GM23338 (cell line): ENCODE measurements around the gene MEN1. TPM values are rescaled to one million over a fixed set of nuclear protein-coding genes. Genes with fewer than 3 reads are reported as not detected.

ENCODE experiments used
- ATAC-seq: fragments of 200-7000 bp; cut with Tn5 transposase; 3 replicates; pipeline ENCODE4 v1.9.1; 2020
- DNase-seq: peaks from one replicate; pipeline ENCODE4 v3.0.0-alpha.2; 2015; ENCODE audit warnings: low spot score
- H2AFZ ChIP-seq: fragments of 200-600 bp; sonication (generic); 2 replicates; pipeline ENCODE4 v1.8.0; 2016; ENCODE audit warnings: antibody characterized with exemption, mild to moderate bottlenecking, moderate library complexity
- H3F3A ChIP-seq: fragments of 200-600 bp; sonication (generic); replicated peaks from 2 replicates; pipeline ENCODE4 v1.8.0; 2017; ENCODE audit warnings: antibody characterized with exemption, mixed run types, low read depth
- H3K27ac ChIP-seq: fragments of 200-600 bp; sonication (generic); 2 replicates; pipeline ENCODE4 v1.6.1; 2016; ENCODE audit warnings: low read depth
- H3K27me3 ChIP-seq: fragments of 200-600 bp; sonication (generic); 2 replicates; pipeline ENCODE4 v1.8.0; 2016; ENCODE audit warnings: mild to moderate bottlenecking, mixed run types, moderate library complexity; ENCODE audit not compliant: insufficient read depth
- H3K36me3 ChIP-seq: fragments of 200-600 bp; sonication (generic); 2 replicates; pipeline ENCODE4 v1.8.0; 2016; ENCODE audit warnings: mild to moderate bottlenecking; ENCODE audit not compliant: insufficient read depth
- H3K4me1 ChIP-seq: fragments of 200-600 bp; sonication (generic); 2 replicates; pipeline ENCODE4 v1.8.0; 2016; ENCODE audit warnings: mild to moderate bottlenecking, moderate library complexity; ENCODE audit not compliant: insufficient read depth
- H3K4me2 ChIP-seq: fragments of 200-600 bp; sonication (generic); 2 replicates; pipeline ENCODE4 v1.7.1; 2017; ENCODE audit warnings: mixed run types
- H3K4me3 ChIP-seq: fragments of 200-600 bp; sonication (generic); 2 replicates; pipeline ENCODE4 v1.6.1; 2016; ENCODE audit warnings: mixed run types
- H3K79me2 ChIP-seq: fragments of 200-600 bp; sonication (generic); replicated peaks from 2 replicates; pipeline ENCODE4 v1.8.0; 2017; ENCODE audit warnings: mild to moderate bottlenecking; ENCODE audit not compliant: insufficient read depth
- H3K9me2 ChIP-seq: fragments of 200-600 bp; sonication (generic); 2 replicates; pipeline ENCODE4 v1.8.0; 2017; ENCODE audit not compliant: insufficient read depth
- H4K20me1 ChIP-seq: fragments of 200-600 bp; sonication (generic); replicated peaks from 2 replicates; pipeline ENCODE4 v1.8.0; 2017; ENCODE audit warnings: mild to moderate bottlenecking; ENCODE audit not compliant: insufficient read depth
- H3K27ac Mint-ChIP-seq: 2 replicates; pipeline ENCODE4 v1.8.0; 2020; ENCODE audit warnings: inconsistent platforms, mild to moderate bottlenecking, moderate library complexity, mixed read lengths
- H3K27me3 Mint-ChIP-seq: 3 replicates; pipeline ENCODE4 v1.8.0; 2022; ENCODE audit warnings: low read depth, mild to moderate bottlenecking, moderate library complexity, mixed read lengths, inconsistent platforms; ENCODE audit not compliant: insufficient read depth, poor library complexity
- H3K36me3 Mint-ChIP-seq: 3 replicates; pipeline ENCODE4 v1.8.0; 2021; ENCODE audit warnings: low read depth, mild to moderate bottlenecking, inconsistent platforms, moderate library complexity, mixed read lengths
- H3K4me1 Mint-ChIP-seq: 3 replicates; pipeline ENCODE4 v1.8.0; 2020; ENCODE audit warnings: mild to moderate bottlenecking, inconsistent platforms, mixed read lengths
- H3K4me3 Mint-ChIP-seq: 3 replicates; pipeline ENCODE4 v1.8.0; 2021; ENCODE audit warnings: moderate library complexity, mild to moderate bottlenecking, inconsistent platforms, mixed read lengths
- H3K9me3 Mint-ChIP-seq: 3 replicates; pipeline ENCODE4 v1.8.0; 2020; ENCODE audit warnings: moderate library complexity, mild to moderate bottlenecking, inconsistent platforms, mixed read lengths
- CREB1 ChIP-seq: fragments of 250-450 bp; sonication (Bioruptor Pico); IDR thresholded peaks from 2 replicates; pipeline ENCODE4 v1.5.0; 2020; ENCODE audit warnings: low read depth, mild to moderate bottlenecking, moderate library complexity
- EZH2phosphoT487 ChIP-seq: fragments of 200-600 bp; sonication (generic); IDR thresholded peaks from one replicate; pipeline ENCODE4 v1.8.1; 2018; ENCODE audit warnings: antibody characterized with exemption; ENCODE audit not compliant: unreplicated experiment
- JUNB ChIP-seq: IDR thresholded peaks from one replicate; pipeline ENCODE4 v1.6.1; 2016; ENCODE audit warnings: antibody characterized with exemption; ENCODE audit not compliant: unreplicated experiment
- NANOG ChIP-seq: IDR thresholded peaks from 2 replicates; pipeline ENCODE4 v1.6.1; 2016; ENCODE audit warnings: antibody characterized with exemption, borderline replicate concordance
- POLR2AphosphoS5 ChIP-seq: IDR thresholded peaks from 2 replicates; pipeline ENCODE4 v1.6.1; 2016; ENCODE audit warnings: antibody characterized with exemption, low read depth
- ZNF114 ChIP-seq: fragments of 250-450 bp; sonication (Bioruptor Pico); IDR thresholded peaks from 2 replicates; pipeline ENCODE4 v1.5.0; 2020; ENCODE audit warnings: mild to moderate bottlenecking, moderate library complexity
- ZNF331 ChIP-seq: fragments of 250-450 bp; sonication (Bioruptor Pico); IDR thresholded peaks from 2 replicates; pipeline ENCODE4 v1.5.0; 2020; ENCODE audit warnings: low read depth, mild to moderate bottlenecking, moderate library complexity
- polyA plus RNA-seq: library from polyadenylated mRNA; unstranded; fragments of >200 nt; fragmentation: Nextera tagmentation; extraction: Ambion mirVana; gene quantifications from 2 replicates; pipeline ENCODE4 v1.2.1, GENCODE V29; 2016
- total RNA-seq: library from RNA; depleted of rRNA; stranded (reverse); fragments of >200 nt; shearing (Covaris generic); gene quantifications from 2 replicates; pipeline ENCODE4 v1.2.3, GENCODE V29; 2014
- TF ChIP-seq, protein P1 (sequence below): IDR thresholded peaks from one replicate; pipeline ENCODE4 v1.6.1; 2018; ENCODE audit warnings: antibody characterized with exemption; ENCODE audit not compliant: unreplicated experiment
- TF ChIP-seq, protein P2 (sequence below): IDR thresholded peaks from 2 replicates; pipeline ENCODE4 v1.6.1; 2016; ENCODE audit warnings: antibody characterized with exemption
- TF ChIP-seq, protein P3 (sequence below), 2 experiments: fragments of 200-600 bp in 1 of 2; sonication (generic) in 1 of 2; conservative IDR thresholded peaks; 2 replicates each; pipeline versions ENCODE4 v1.5.1 to v1.6.1; 2016 to 2017; ENCODE audit warnings: antibody characterized with exemption in 2 of 2, low read depth in 2 of 2, mild to moderate bottlenecking in 2 of 2, moderate library complexity in 1 of 2

The MEN1 gene
- total and polyA plus RNA-seq, 2 experiments from 2014 or later, result 31.6 to 45.2 TPM

DNA sequence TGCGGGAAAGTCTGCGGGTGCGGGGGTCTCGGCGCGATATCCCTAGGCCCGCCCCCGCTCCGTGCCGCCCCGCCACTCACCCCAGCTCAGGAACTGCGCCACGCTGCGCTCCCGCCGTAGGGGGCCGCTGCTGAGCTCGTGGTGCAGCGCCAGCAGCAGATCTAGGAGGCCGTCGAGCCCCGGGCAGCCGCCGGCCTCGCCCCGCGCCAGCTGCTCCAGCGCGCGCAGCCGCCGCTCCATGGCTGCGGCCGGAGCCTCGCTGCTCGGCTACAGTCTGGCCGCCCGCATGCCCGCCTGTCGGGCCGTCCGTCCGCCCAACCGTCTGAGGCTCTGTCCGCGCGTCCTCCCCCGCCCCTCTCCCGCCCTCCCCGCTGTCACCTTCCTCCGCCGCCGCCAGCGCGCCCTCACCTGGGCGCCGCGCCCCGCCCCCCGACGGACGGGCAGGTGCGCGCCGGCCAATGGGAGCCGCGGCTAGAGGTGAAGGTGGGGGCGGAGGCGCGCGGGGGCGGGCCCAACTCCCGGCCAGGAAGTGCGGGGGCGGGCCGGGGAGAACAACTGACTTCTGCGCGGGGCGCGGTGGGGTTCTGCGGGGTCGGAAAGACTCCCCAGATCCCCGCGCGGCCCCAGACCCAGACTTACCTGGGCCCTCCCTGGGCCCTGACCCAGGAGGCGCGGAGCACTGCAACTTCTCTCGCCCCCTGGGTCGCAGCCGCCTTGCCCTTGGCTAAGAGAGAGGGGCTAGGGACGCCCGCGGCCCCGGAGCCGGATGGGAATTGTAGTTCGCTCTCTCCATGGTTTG, 34.2 kb upstream of the MEN1 start, which contains the start of gene CDC42BPG (continued):
- TF ChIP-seq, protein P1, sequence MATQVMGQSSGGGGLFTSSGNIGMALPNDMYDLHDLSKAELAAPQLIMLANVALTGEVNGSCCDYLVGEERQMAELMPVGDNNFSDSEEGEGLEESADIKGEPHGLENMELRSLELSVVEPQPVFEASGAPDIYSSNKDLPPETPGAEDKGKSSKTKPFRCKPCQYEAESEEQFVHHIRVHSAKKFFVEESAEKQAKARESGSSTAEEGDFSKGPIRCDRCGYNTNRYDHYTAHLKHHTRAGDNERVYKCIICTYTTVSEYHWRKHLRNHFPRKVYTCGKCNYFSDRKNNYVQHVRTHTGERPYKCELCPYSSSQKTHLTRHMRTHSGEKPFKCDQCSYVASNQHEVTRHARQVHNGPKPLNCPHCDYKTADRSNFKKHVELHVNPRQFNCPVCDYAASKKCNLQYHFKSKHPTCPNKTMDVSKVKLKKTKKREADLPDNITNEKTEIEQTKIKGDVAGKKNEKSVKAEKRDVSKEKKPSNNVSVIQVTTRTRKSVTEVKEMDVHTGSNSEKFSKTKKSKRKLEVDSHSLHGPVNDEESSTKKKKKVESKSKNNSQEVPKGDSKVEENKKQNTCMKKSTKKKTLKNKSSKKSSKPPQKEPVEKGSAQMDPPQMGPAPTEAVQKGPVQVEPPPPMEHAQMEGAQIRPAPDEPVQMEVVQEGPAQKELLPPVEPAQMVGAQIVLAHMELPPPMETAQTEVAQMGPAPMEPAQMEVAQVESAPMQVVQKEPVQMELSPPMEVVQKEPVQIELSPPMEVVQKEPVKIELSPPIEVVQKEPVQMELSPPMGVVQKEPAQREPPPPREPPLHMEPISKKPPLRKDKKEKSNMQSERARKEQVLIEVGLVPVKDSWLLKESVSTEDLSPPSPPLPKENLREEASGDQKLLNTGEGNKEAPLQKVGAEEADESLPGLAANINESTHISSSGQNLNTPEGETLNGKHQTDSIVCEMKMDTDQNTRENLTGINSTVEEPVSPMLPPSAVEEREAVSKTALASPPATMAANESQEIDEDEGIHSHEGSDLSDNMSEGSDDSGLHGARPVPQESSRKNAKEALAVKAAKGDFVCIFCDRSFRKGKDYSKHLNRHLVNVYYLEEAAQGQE, result no peak

DNA sequence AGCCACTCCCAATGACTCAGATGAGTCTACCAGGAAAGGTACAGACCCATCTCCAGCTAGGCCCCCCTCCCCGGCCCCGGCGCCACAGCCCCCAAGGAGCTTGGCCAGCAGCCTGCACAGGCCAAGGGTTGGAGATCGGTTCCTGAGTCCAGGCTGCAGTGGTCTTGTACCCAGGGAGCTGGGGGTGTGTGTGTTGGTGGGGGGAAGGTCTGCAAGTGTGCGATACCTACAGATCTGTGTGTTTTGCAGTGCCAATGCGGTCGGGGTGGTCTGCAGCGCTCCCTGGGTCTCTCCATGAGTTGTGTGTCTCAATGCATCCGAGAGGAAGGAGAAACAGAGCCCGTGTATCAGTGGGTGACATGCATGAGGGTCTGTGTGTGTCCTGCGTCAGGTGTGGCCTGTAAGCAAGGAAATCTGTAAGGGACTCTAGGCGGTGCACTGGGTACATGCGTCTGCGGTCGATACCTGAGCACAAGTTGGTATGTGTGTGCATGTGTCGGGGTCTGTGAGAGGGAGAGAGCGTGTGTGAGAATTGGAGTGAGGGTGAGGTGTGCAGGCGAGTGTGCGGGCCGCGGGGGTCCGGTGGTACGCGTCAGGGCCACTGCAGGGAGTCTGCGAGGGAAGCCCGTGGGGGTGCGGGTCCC, 33.5 kb upstream of the MEN1 start:
- H3K4me1 ChIP-seq, result peaks cover 12% of the 10 kb centered on the region
- H3K4me1 Mint-ChIP-seq, result peaks cover 31% of the 10 kb centered on the region
- TF ChIP-seq ZNF114 (CRISPR knock-in tag), result no peak
- peak; percentile 16; the same call in 1 of the 2 replicates for TF ChIP-seq CREB1 (CRISPR knock-in tag)
- H4K20me1 ChIP-seq, result no peaks in the 10 kb centered on the region
- H3K27me3 ChIP-seq, result no peaks in the 10 kb centered on the region
- no peaks in the 10 kb centered on the region for H3K79me2 ChIP-seq
- no peak overlapping the region for H3K27ac ChIP-seq
- 0 out of 2 replicates have a peak overlapping the region, but pooled peaks have one; percentile 56 for H3K27ac Mint-ChIP-seq
- H3K9me3 Mint-ChIP-seq, result no peaks in the 10 kb centered on the region
- no peaks in the 10 kb centered on the region for H3K36me3 ChIP-seq
- H3F3A ChIP-seq, result no peaks in the 10 kb centered on the region
- H3K36me3 Mint-ChIP-seq, result peaks cover 4% of the 10 kb centered on the region; the same call in 2 of the 3 replicates
- DNase-seq (no peak), ATAC-seq (no peak; the same call in 2 of the 3 replicates)
- H3K9me2 ChIP-seq, result no peaks in the 10 kb centered on the region
- H3K4me3 ChIP-seq, result peak overlapping the region; percentile 86
- H3K4me3 Mint-ChIP-seq, result peak overlapping the region; percentile 84
- peaks cover 13% of the 10 kb centered on the region for H3K27me3 Mint-ChIP-seq
- peak overlapping the region; percentile 38; the same call in 1 of the 2 replicates for H2AFZ ChIP-seq
- peak overlapping the region; percentile 93 for H3K4me2 ChIP-seq

DNA sequence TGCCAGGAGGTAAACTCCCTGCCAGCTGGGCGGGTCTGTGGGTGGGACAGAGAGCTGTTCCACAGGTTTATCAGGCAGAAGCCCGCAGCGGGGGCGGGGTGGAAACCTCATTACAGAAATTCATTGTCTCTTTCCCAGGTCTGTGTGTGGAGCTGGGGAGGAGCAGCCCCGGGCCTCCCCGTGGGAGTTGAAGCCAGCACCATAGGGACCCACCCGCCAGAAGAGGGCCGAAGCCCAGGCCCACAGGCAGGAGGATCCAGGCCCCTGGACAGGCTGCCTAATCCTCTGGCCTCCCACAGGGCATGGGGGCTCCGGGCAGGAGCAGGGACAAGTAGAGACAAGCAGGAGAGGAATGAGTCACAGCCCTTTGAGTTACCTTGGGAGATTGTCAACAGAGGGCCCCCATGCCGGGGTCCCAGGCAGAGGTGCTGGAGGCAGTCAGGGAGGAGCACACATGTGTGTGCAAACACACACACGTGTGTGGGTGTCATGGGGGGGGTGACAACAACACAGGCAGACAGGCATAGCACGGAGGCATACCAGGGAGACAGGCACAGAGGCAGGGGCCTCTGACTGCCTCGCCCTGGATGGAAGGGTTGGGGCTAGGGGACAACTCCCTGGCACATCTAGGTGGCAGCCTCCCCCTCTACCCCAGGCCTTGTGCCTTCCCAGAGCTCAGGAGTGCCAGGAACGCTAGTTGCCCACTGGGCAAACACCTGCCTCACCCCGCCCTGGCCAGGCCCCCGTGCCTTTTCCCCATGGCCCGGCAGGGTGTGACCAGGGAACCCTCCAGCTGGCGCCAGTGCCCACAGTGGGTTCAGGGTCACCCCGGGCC, 32.7 kb upstream of the MEN1 start:
- DNase-seq (no peak), ATAC-seq (peak; percentile 3)
- H3K36me3 ChIP-seq, result no peaks in the 10 kb centered on the region
- H3K79me2 ChIP-seq, result no peaks in the 10 kb centered on the region
- H3K9me2 ChIP-seq, result no peaks in the 10 kb centered on the region
- Mint-ChIP-seq H3K4me1 (peaks cover 31% of the 10 kb centered on the region), H3K27me3 (peaks cover 13% of the 10 kb centered on the region), H3K27ac (peak overlapping the region; percentile 76), H3K4me3 (peak overlapping the region; percentile 84), H3K9me3 (no peaks in the 10 kb centered on the region), H3K36me3 (peaks cover 4% of the 10 kb centered on the region; the same call in 2 of the 3 replicates)
- H3F3A ChIP-seq, result no peaks in the 10 kb centered on the region
- H3K4me2 ChIP-seq, result peak overlapping the region; percentile 93
- peak overlapping the region; percentile 86; the same call in 1 of the 2 replicates for H3K4me3 ChIP-seq
- H2AFZ ChIP-seq, result no peak overlapping the region
- no peaks in the 10 kb centered on the region for H3K27me3 ChIP-seq
- peaks cover 12% of the 10 kb centered on the region for H3K4me1 ChIP-seq
- no peak overlapping the region for H3K27ac ChIP-seq
- no peaks in the 10 kb centered on the region for H4K20me1 ChIP-seq
- TF ChIP-seq POLR2AphosphoS5, result no peak
- TF ChIP-seq, protein P2, sequence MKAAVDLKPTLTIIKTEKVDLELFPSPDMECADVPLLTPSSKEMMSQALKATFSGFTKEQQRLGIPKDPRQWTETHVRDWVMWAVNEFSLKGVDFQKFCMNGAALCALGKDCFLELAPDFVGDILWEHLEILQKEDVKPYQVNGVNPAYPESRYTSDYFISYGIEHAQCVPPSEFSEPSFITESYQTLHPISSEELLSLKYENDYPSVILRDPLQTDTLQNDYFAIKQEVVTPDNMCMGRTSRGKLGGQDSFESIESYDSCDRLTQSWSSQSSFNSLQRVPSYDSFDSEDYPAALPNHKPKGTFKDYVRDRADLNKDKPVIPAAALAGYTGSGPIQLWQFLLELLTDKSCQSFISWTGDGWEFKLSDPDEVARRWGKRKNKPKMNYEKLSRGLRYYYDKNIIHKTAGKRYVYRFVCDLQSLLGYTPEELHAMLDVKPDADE, result no peak
- no peak for TF ChIP-seq JUNB
- TF ChIP-seq NANOG, result no peak
- TF ChIP-seq, protein P3, sequence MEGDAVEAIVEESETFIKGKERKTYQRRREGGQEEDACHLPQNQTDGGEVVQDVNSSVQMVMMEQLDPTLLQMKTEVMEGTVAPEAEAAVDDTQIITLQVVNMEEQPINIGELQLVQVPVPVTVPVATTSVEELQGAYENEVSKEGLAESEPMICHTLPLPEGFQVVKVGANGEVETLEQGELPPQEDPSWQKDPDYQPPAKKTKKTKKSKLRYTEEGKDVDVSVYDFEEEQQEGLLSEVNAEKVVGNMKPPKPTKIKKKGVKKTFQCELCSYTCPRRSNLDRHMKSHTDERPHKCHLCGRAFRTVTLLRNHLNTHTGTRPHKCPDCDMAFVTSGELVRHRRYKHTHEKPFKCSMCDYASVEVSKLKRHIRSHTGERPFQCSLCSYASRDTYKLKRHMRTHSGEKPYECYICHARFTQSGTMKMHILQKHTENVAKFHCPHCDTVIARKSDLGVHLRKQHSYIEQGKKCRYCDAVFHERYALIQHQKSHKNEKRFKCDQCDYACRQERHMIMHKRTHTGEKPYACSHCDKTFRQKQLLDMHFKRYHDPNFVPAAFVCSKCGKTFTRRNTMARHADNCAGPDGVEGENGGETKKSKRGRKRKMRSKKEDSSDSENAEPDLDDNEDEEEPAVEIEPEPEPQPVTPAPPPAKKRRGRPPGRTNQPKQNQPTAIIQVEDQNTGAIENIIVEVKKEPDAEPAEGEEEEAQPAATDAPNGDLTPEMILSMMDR (conservative IDR thresholded peaks at IDR 0.05; ENCODE audit: low read depth in 2 of 2), result no peak
- no peak for TF ChIP-seq ZNF331 (CRISPR knock-in tag)
- no peak for TF ChIP-seq EZH2phosphoT487
- TF ChIP-seq CREB1 (CRISPR knock-in tag), result no peak
